ENCODE data around the gene SLC25A25. TPM values are rescaled to one million over a fixed set of nuclear protein-coding genes. Genes with fewer than 3 reads are reported as not detected.

Gene SLC25A25
- total and polyA plus RNA-seq, 9 of the 15 experiments (the other 6 are each of a cell fraction or from before 2014, with no cell fraction given), result 0.07 to 35.9 (median 23.2) TPM

GRCh38 chr9:128094166-128094949 is 26.3 kb downstream of the SLC25A25 start (continued):
- no peak for TF ChIP-seq ZBTB40 (IDR thresholded peaks at IDR 0.05)
- no peak for TF ChIP-seq ZBTB40 (CRISPR knock-in tag; IDR thresholded peaks at IDR 0.05)
- TF ChIP-seq CBFA2T2 (conservative IDR thresholded peaks at IDR 0.05), result peak; percentile 49
- no peak for TF ChIP-seq ZKSCAN1 (IDR thresholded peaks at IDR 0.05; ENCODE audit: low read depth, low read length)
- peak; percentile 84 for TF ChIP-seq CTBP1 (IDR thresholded peaks at IDR 0.05; ENCODE audit: borderline replicate concordance)
- TF ChIP-seq RCOR1 (IDR thresholded peaks at IDR 0.05; ENCODE audit: borderline replicate concordance in 1 of 2, low read depth in 2 of 2, low read length in 2 of 2), result peak in 1 of 2 experiments; percentile 38; a peak in 3 of 4 replicates
- no peak for TF ChIP-seq FOXP1 (CRISPR knock-in tag; IDR thresholded peaks at IDR 0.05)
- TF ChIP-seq MTF1 (CRISPR knock-in tag; IDR thresholded peaks at IDR 0.05; ENCODE audit: borderline replicate concordance), result no peak
- peak; percentile 77 for TF ChIP-seq SPI1 (IDR thresholded peaks at IDR 0.05; ENCODE audit: borderline replicate concordance, low read depth, low read length)
- TF ChIP-seq ZBTB12 (CRISPR knock-in tag; IDR thresholded peaks at IDR 0.05), result peak; percentile 58
- TF ChIP-seq MYC (IDR thresholded peaks at IDR 0.05; ENCODE audit: low read depth, low read length), result no peak
- TF ChIP-seq MYC (CRISPR knock-in tag; IDR thresholded peaks at IDR 0.05; ENCODE audit: borderline replicate concordance, low read depth), result no peak
- TF ChIP-seq SRSF3 (IDR thresholded peaks at IDR 0.05; ENCODE audit: insufficient read depth, low read length), result no peak
- TF ChIP-seq PKNOX1 (IDR thresholded peaks at IDR 0.05), result peak; percentile 88
- TF ChIP-seq TBP (optimal IDR thresholded peaks at IDR 0.05; ENCODE audit: low read depth, low read length), result peak; percentile 85
- TF ChIP-seq ARNT (IDR thresholded peaks at IDR 0.05), result peak in 1 of 2 experiments; percentile 60; a peak in 1 of 4 replicates
- TF ChIP-seq CC2D1A (IDR thresholded peaks at IDR 0.05), result peak; percentile 57; the same call in 1 of the 2 replicates
